T-helper 2 cell treated with Interferon-gamma antibody and Interleukin-4, amounts not matched to agents 5 μg/mL and 100 μg/mL, for 36 hours (primary cell): ENCODE measurements around the gene PSME2.

Experiments used
- DNase-seq: peaks from one replicate; pipeline ENCODE4 v3.0.0; 2021; ENCODE audit warnings: low spot score
- H3K27ac Mint-ChIP-seq: one replicate; pipeline ENCODE4 v1.8.0; 2021; ENCODE audit warnings: mild to moderate bottlenecking, mixed read lengths
- H3K27me3 Mint-ChIP-seq: one replicate; pipeline ENCODE4 v1.8.0; 2021; ENCODE audit warnings: low read depth, mixed read lengths
- H3K36me3 Mint-ChIP-seq: one replicate; pipeline ENCODE4 v1.8.0; 2021; ENCODE audit warnings: low read depth, mixed read lengths
- H3K4me1 Mint-ChIP-seq: one replicate; pipeline ENCODE4 v1.8.0; 2021; ENCODE audit warnings: low read depth, mixed read lengths
- H3K4me3 Mint-ChIP-seq: one replicate; pipeline ENCODE4 v1.8.0; 2022; ENCODE audit warnings: mild to moderate bottlenecking, moderate library complexity, mixed read lengths
- H3K9me3 Mint-ChIP-seq: one replicate; pipeline ENCODE4 v1.8.0; 2021; ENCODE audit warnings: mixed read lengths

Gene PSME2

DNA sequence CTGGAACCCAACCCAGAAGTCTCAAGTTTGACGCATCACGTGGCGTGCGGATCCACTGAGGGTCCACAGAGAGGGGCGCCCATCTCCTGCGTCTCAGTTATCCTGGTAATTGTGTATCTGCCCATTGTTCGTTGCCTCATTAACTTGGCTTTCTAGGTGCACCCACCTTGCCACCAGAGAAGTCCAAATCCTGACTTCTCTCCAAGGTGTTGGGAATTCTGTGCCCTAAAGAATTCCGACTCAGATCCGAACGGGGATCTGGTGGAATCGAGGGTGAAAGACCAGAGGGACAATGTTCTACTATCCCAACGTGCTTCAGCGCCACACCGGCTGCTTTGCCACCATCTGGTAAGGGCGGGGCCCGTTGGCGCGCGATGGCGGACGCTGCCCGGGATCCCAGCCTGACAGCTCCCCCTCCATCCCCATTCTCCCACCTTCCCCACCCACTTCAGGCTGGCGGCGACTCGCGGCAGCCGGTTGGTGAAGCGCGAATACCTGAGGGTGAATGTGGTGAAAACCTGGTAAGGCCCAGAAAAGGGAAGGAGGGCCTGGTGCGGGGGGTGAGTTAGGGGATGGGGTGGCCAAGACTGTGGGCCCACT lies 26.0 kb upstream of the PSME2 start:
- H3K9me3 Mint-ChIP-seq: no peaks in the 10 kb centered on the region
- peaks cover 25% of the 10 kb centered on the region for H3K4me1 Mint-ChIP-seq
- no peak for DNase-seq
- peak overlapping the region; percentile 76 for H3K4me3 Mint-ChIP-seq
- no peaks in the 10 kb centered on the region for H3K27me3 Mint-ChIP-seq
- H3K27ac Mint-ChIP-seq: peak overlapping the region; percentile 49
- H3K36me3 Mint-ChIP-seq: peaks cover 62% of the 10 kb centered on the region

- no peaks in the 10 kb centered on the region for H3K9me3 Mint-ChIP-seq
- H3K27ac Mint-ChIP-seq: peak within 1 kb of the TSS; percentile 80
- H3K4me1 Mint-ChIP-seq: peaks cover 29% of the 10 kb centered on the region
- peak within 1 kb of the TSS; percentile 76 for H3K4me3 Mint-ChIP-seq
- peak; percentile 24 for DNase-seq
- H3K27me3 Mint-ChIP-seq: no peaks in the 10 kb centered on the region
- H3K36me3 Mint-ChIP-seq: peaks cover 61% of the 10 kb centered on the region
These were observed 25.2 kb upstream of the PSME2 start, which contains the start of gene REC8 for GRCh38 chr14:24171422-24172260. REC8 (plus strand) TSS chr14:24172080; CDS start chr14:24172553, 473 bp downstream.

DNA sequence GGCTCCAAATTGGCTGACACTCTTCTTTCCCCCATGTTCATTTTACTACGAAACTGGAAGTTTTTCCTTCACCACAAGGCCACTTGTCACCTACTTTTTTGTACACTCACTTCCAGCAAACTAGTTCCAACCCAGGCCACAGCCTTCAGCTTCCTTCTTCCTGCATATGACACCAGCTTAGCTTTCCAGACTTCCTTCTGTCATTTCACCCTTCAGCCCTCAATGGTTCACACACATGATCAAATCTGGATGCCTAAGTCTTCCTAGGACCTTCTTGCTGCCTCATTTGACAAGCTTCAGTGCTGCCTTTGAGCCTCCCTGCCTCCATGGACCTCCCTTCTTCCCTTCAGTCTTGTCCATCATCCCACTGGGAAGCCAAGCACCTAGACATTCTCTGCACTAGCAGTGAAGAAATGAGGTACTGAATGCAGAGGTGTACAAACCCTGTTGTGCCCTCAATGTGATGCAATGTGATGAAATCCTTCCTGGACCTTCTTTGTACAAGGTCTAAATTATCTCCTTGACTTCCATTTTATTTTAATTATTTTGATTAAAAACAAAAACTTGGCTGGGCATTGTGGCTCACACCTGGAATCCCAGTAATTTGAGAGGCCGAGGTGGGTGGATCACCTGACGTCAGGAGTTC lies 21.2 kb upstream of the PSME2 start:
- Mint-ChIP-seq H3K27me3 (no peaks in the 10 kb centered on the region), H3K9me3 (no peaks in the 10 kb centered on the region), H3K36me3 (peaks cover 77% of the 10 kb centered on the region), H3K4me1 (peaks cover 37% of the 10 kb centered on the region), H3K4me3 (no peak overlapping the region), H3K27ac (peak overlapping the region; percentile 76)
- DNase-seq: no peak

GRCh38 chr14:24165785-24166184 lies 19.4 kb upstream of the PSME2 start:
- Mint-ChIP-seq H3K9me3 (no peaks in the 10 kb centered on the region), H3K27ac (no peak overlapping the region), H3K27me3 (peaks cover 2% of the 10 kb centered on the region), H3K36me3 (peaks cover 81% of the 10 kb centered on the region), H3K4me1 (peaks cover 42% of the 10 kb centered on the region), H3K4me3 (no peak overlapping the region)
- no peak for DNase-seq

DNA sequence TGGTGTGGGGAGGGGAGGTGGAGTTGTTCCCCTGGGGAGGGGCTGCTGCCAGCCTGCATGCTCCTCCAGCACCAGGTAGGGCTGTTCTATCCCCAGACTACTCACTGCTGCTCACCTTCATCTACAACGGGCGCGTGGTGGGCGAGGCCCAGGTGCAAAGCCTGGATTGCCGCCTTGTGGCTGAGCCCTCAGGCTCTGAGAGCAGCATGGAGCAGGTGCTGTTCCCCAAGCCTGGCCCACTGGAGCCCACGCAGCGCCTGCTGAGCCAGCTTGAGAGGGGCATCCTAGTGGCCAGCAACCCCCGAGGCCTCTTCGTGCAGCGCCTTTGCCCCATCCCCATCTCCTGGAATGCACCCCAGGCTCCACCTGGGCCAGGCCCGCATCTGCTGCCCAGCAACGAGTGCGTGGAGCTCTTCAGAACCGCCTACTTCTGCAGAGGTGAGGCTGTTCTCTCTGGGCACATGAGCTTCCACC lies 18.1 kb upstream of the PSME2 start:
- Mint-ChIP-seq H3K27ac (peak overlapping the region; percentile 45), H3K4me3 (peak overlapping the region; percentile 40), H3K27me3 (peaks cover 2% of the 10 kb centered on the region), H3K9me3 (no peaks in the 10 kb centered on the region), H3K36me3 (peaks cover 85% of the 10 kb centered on the region), H3K4me1 (peaks cover 47% of the 10 kb centered on the region)
- no peak for DNase-seq

DNA sequence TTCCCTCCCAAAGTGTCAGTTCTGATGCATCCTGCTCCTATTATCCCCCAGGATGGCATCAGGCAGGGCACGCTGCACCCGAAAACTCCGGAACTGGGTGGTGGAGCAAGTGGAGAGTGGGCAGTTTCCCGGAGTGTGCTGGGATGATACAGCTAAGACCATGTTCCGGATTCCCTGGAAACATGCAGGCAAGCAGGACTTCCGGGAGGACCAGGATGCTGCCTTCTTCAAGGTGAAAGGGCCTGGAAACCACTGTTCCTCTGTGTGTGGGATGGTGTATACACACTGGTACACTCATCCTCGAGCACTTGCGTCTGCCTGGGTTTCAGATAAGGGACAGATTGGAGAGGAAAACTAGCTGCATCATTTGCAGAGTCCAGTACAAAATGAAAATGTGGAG lies 15.7 kb upstream of the PSME2 start:
- peaks cover 2% of the 10 kb centered on the region for H3K27me3 Mint-ChIP-seq
- DNase-seq: peak; percentile 32
- peak overlapping the region; percentile 98 for H3K4me3 Mint-ChIP-seq
- no peaks in the 10 kb centered on the region for H3K9me3 Mint-ChIP-seq
- peaks cover 39% of the 10 kb centered on the region for H3K4me1 Mint-ChIP-seq
- peak overlapping the region; percentile 99 for H3K27ac Mint-ChIP-seq
- H3K36me3 Mint-ChIP-seq: peaks cover 88% of the 10 kb centered on the region

DNA sequence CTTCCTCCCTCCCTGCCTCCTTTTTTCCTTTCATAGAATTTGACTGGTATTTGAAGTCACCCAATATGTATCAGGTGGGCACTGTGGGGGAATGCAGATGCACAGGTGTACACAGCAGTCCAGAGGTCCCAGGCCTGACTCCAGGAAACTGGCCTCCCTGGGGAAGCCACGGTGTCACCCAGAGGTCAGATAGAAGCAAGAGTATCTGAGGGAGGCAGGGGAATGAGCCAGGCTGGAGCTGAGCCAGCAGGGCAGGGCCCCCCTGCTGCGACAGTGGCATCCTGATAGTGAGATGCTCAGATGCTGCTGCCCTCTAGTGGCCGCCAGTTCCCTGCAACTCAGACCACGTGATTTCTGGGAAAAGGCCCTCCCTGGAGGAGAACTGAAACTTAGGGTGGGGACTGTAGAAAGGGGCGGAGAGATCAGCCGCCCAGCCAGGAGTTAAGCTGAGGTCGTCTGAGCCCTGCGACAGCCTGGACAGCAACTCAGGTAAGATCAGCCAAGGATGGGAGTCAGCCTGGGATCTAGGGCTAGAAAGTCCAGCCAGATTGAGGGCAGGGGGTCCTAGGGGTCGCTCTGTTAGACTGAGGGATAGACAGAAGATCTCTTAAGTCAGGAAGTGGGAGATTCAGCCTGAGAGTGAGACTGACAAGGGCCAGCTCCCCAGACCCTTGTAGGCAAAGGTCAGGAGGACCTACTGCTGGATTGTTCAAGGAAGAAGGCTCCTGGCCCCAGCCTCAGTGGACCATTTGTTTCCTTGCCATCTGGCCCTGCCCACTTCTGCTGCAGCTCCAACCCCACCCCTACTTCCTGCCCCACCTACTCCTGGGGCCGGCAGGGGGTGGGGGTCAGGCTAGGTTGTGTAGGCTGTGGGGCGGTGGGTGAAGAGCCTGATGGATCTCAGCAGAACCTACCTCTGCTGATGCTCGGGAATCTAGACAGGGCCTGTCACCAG lies 14.7 kb upstream of the PSME2 start, which contains the start of gene IRF9:
Gene IRF9 (plus strand): TSS at position 416 of the 955 bp plus-strand sequence. CDS start 880 bp downstream, outside the sequence.
- H3K4me3 Mint-ChIP-seq: peak within 1 kb of the TSS; percentile 98
- peak within 1 kb of the TSS; percentile 99 for H3K27ac Mint-ChIP-seq
- peaks cover 2% of the 10 kb centered on the region for H3K27me3 Mint-ChIP-seq
- peaks cover 34% of the 10 kb centered on the region for H3K4me1 Mint-ChIP-seq
- peak; percentile 97 for DNase-seq
- H3K9me3 Mint-ChIP-seq: no peaks in the 10 kb centered on the region
- H3K36me3 Mint-ChIP-seq: peaks cover 85% of the 10 kb centered on the region

DNA sequence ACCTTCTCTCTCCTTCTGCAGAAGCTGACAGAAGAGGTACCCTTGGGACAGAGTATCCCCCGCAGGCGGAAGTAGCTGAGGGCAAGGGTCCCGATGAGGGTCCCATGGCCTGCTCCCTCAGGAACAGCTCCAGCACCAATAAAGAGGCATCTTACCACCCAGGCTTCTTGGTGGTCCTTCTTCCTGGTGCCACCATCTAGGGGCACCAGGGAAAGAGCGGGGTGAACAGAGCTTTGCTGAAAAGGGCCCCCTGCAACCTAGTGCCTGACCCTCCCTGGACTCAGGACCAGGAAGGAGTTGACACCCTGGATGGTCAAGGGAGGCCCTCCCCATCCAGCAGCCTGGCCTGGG lies 14.1 kb upstream of the PSME2 start:
- Mint-ChIP-seq H3K4me1 (peaks cover 33% of the 10 kb centered on the region), H3K4me3 (peak overlapping the region; percentile 98), H3K27ac (peak overlapping the region; percentile 99), H3K27me3 (peaks cover 2% of the 10 kb centered on the region), H3K9me3 (no peaks in the 10 kb centered on the region), H3K36me3 (peaks cover 84% of the 10 kb centered on the region)
- no peak for DNase-seq

GRCh38 chr14:24159777-24160498 lies 13.5 kb upstream of the PSME2 start:
- Mint-ChIP-seq H3K4me3 (peak overlapping the region; percentile 98), H3K4me1 (peaks cover 33% of the 10 kb centered on the region), H3K36me3 (peaks cover 83% of the 10 kb centered on the region), H3K9me3 (no peaks in the 10 kb centered on the region), H3K27ac (peak overlapping the region; percentile 99), H3K27me3 (peaks cover 2% of the 10 kb centered on the region)
- no peak for DNase-seq

DNA sequence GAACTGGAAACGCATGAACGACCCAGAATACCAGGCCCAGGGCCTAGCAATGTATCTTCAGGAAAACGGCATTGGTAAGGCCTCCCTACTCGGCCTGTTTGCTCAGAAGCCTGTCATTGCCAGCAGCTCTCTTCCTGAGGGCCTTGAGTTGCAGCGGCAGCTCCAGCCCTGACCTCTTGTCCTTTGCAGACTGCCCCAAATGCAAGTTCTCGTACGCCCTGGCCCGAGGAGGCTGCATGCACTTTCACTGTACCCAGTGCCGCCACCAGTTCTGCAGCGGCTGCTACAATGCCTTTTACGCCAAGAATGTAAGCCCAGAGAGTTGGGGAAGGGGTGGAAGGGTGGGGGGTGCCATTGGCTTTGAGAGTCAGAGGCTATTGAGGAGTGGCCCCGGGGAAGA lies 10.9 kb upstream of the PSME2 start:
- Mint-ChIP-seq H3K27me3 (peaks cover 2% of the 10 kb centered on the region), H3K4me3 (no peak overlapping the region), H3K27ac (peak overlapping the region; percentile 68), H3K9me3 (no peaks in the 10 kb centered on the region), H3K36me3 (peaks cover 72% of the 10 kb centered on the region), H3K4me1 (peaks cover 19% of the 10 kb centered on the region)
- no peak for DNase-seq

GRCh38 chr14:24156840-24157239 lies 10.4 kb upstream of the PSME2 start:
- Mint-ChIP-seq H3K4me1 (peaks cover 15% of the 10 kb centered on the region), H3K4me3 (no peak overlapping the region), H3K36me3 (peaks cover 70% of the 10 kb centered on the region), H3K9me3 (no peaks in the 10 kb centered on the region), H3K27me3 (peaks cover 2% of the 10 kb centered on the region), H3K27ac (peak overlapping the region; percentile 47)
- no peak for DNase-seq

- no peak for DNase-seq
- H3K4me1 Mint-ChIP-seq: peaks cover 11% of the 10 kb centered on the region
- H3K4me3 Mint-ChIP-seq: no peak overlapping the region
- H3K27ac Mint-ChIP-seq: peak overlapping the region; percentile 45
- no peaks in the 10 kb centered on the region for H3K27me3 Mint-ChIP-seq
- H3K9me3 Mint-ChIP-seq: no peaks in the 10 kb centered on the region
- H3K36me3 Mint-ChIP-seq: peaks cover 68% of the 10 kb centered on the region
These were observed 8.7 kb upstream of the PSME2 start for GRCh38 chr14:24155100-24155499.
